Natural killer cell (primary cell): Measurements from ENCODE around the gene MDFI. TPM values are rescaled to one million over a fixed set of nuclear protein-coding genes. Genes with fewer than 3 reads are reported as not detected.

ENCODE experiments used
- ATAC-seq, 3 donors: fragments of 150-1000 bp in 2 of 3; fragments of 200-7000 bp in 1 of 3; cut with Tn5 transposase; 1 replicate in 1 of 3; 2 replicates in 2 of 3; pipeline ENCODE4 v1.10.0; 2021; ENCODE audit warnings: mild to moderate bottlenecking in 2 of 3, moderate library complexity in 2 of 3
- DNase-seq, 2 donors: peaks; one replicate each; pipeline versions ENCODE4 v3.0.0 to v3.0.0-alpha.2; 2013 to 2021; ENCODE audit warnings: mixed read lengths in 1 of 2
- H3K27ac ChIP-seq: one replicate; pipeline ENCODE4 v1.5.1; 2013; ENCODE audit warnings: mild to moderate bottlenecking, low read length
- H3K27me3 ChIP-seq: one replicate; pipeline ENCODE4 v1.6.1; 2013; ENCODE audit warnings: low read length; ENCODE audit not compliant: control insufficient read depth, insufficient read depth
- H3K36me3 ChIP-seq: one replicate; pipeline ENCODE4 v1.6.1; 2013; ENCODE audit warnings: low read length; ENCODE audit not compliant: control insufficient read depth, insufficient read depth
- H3K4me1 ChIP-seq: one replicate; pipeline ENCODE4 v1.6.1; 2013; ENCODE audit warnings: low read length; ENCODE audit not compliant: control insufficient read depth, insufficient read depth
- H3K4me3 ChIP-seq: one replicate; pipeline ENCODE4 v1.5.1; 2013; ENCODE audit warnings: low read length
- H3K9me3 ChIP-seq: one replicate; pipeline ENCODE4 v1.6.1; 2013; ENCODE audit warnings: low read length; ENCODE audit not compliant: control insufficient read depth, insufficient read depth
- H3K27ac Mint-ChIP-seq, 2 donors: one replicate each; pipeline ENCODE4 v1.8.0; 2022; ENCODE audit warnings: mild to moderate bottlenecking in 2 of 2, mixed read lengths in 2 of 2, moderate library complexity in 1 of 2
- H3K27me3 Mint-ChIP-seq, 2 donors: one replicate each; pipeline ENCODE4 v1.8.0; 2022; ENCODE audit warnings: low read depth in 2 of 2, mixed read lengths in 2 of 2
- H3K36me3 Mint-ChIP-seq: one replicate; pipeline ENCODE4 v1.8.0; 2022; ENCODE audit warnings: mixed read lengths
- H3K4me1 Mint-ChIP-seq, 2 donors: one replicate each; pipeline ENCODE4 v1.8.0; 2022; ENCODE audit warnings: mixed read lengths in 2 of 2
- H3K4me3 Mint-ChIP-seq: one replicate; pipeline ENCODE4 v1.8.0; 2022; ENCODE audit warnings: mild to moderate bottlenecking, moderate library complexity, mixed read lengths
- H3K9me3 Mint-ChIP-seq, 2 donors: one replicate each; pipeline ENCODE4 v1.8.0; 2022; ENCODE audit warnings: mixed read lengths in 2 of 2
- CTCF ChIP-seq: fragments of 200-600 bp; IDR thresholded peaks from one replicate; pipeline ENCODE4 v1.8.0; 2022; ENCODE audit warnings: antibody characterized with exemption
- WGBS: methylation state at CpG from one replicate; pipeline ENCODE4 v1.1.7; 2013; ENCODE audit warnings: missing lambda C conversion rate; ENCODE audit not compliant: insufficient coverage; 5-methylcytosine and 5-hydroxymethylcytosine counted together
- intact Hi-C: fragments of 100-400 bp; cut with micrococcal nuclease; formaldehyde crosslinking; loops from one replicate; pipeline ENCODE4 v1.14.2; 2022
- total RNA-seq, 4 donors: library from RNA; stranded (reverse); fragments of 120-200 nt in 1 of 4; gene quantifications; one replicate each; pipeline versions ENCODE4 v1.2.3 to v1.2.4, GENCODE V29; 2013 to 2022

MDFI gene
- total RNA-seq, 3 donors from 2014 or later (not counting 1 experiment from before 2014, with no cell fraction given): not detected

GRCh38 chr6:41700463-41701347 is 62.4 kb downstream of the MDFI start:
- Mint-ChIP-seq H3K4me3 (no peak overlapping the region), H3K4me1 (peaks cover 46 to 62% of the 10 kb centered on the region in 2 donors), H3K27ac (peak overlapping the region; percentile 41 to 82), H3K27me3 (no peaks in the 10 kb centered on the region), H3K9me3 (no peaks in the 10 kb centered on the region), H3K36me3 (no peaks in the 10 kb centered on the region)
- TF ChIP-seq CTCF: no peak
- ATAC-seq (no peak), DNase-seq (no peak)
- Histone ChIP-seq H3K27ac (no peak overlapping the region), H3K27me3 (no peaks in the 10 kb centered on the region), H3K36me3 (no peaks in the 10 kb centered on the region), H3K4me1 (peaks cover 39% of the 10 kb centered on the region), H3K9me3 (no peaks in the 10 kb centered on the region), H3K4me3 (no peak overlapping the region)
- intact Hi-C loops: loop anchor here (10.0 kb wide), 1 partner anchor 464 kb away; no protein-coding TSS in a partner anchor
- 94% methylated on average over 19 of the region's 20 CpGs for WGBS

GRCh38 chr6:41702089-41702745 is 63.9 kb downstream of the MDFI start:
- H3K27me3 ChIP-seq: no peaks in the 10 kb centered on the region
- Mint-ChIP-seq H3K27ac (no peak overlapping the region), H3K4me3 (no peak overlapping the region), H3K9me3 (no peaks in the 10 kb centered on the region), H3K36me3 (no peaks in the 10 kb centered on the region), H3K4me1 (peaks cover 56 to 72% of the 10 kb centered on the region in 2 donors), H3K27me3 (no peaks in the 10 kb centered on the region)
- intact Hi-C loops: loop anchor here (10.0 kb wide), 1 partner anchor 463 kb away; no protein-coding TSS in a partner anchor
- WGBS: 95% methylated on average over 10 of the region's 10 CpGs
- DNase-seq (no peak), ATAC-seq (no peak)
- H3K4me3 ChIP-seq: no peak overlapping the region
- no peaks in the 10 kb centered on the region for H3K9me3 ChIP-seq
- H3K27ac ChIP-seq: no peak overlapping the region
- H3K36me3 ChIP-seq: no peaks in the 10 kb centered on the region
- peaks cover 54% of the 10 kb centered on the region for H3K4me1 ChIP-seq
- TF ChIP-seq CTCF: no peak

GRCh38 chr6:41702771-41703494 is 64.7 kb downstream of the MDFI start:
- no peaks in the 10 kb centered on the region for H3K27me3 ChIP-seq
- Mint-ChIP-seq H3K27ac (no peak overlapping the region), H3K36me3 (no peaks in the 10 kb centered on the region), H3K4me3 (no peak overlapping the region), H3K4me1 (peaks cover 63 to 79% of the 10 kb centered on the region in 2 donors), H3K27me3 (no peaks in the 10 kb centered on the region), H3K9me3 (no peaks in the 10 kb centered on the region)
- ATAC-seq (no peak), DNase-seq (no peak)
- H3K4me1 ChIP-seq: peaks cover 61% of the 10 kb centered on the region
- no peak overlapping the region for H3K4me3 ChIP-seq
- no peak for TF ChIP-seq CTCF
- H3K9me3 ChIP-seq: no peaks in the 10 kb centered on the region
- no peaks in the 10 kb centered on the region for H3K36me3 ChIP-seq
- H3K27ac ChIP-seq: no peak overlapping the region
- WGBS: 96% methylated on average over 14 of the region's 14 CpGs
- intact Hi-C loops: loop anchor here (10.0 kb wide), 1 partner anchor 462 kb away; no protein-coding TSS in a partner anchor

Other genes with a start within 250 kb of the MDFI start
- 10 to 100 TPM; 11.2 to 21.1 (median 14.7) TPM for gene FOXP4, start 92.1 kb upstream of the MDFI start, total RNA-seq
- 10 to 100 TPM; 56.0 to 66.7 (median 66.2) TPM for gene TFEB, start 97.1 kb downstream of the MDFI start, total RNA-seq
- gene PGC, start 108.9 kb downstream of the MDFI start, total RNA-seq: not detected
- 1 to 10 TPM; 4.5 to 5.7 (median 5.4) TPM for gene FRS3, start 141.4 kb downstream of the MDFI start, total RNA-seq
- not detected for gene PRICKLE4, start 142.3 kb downstream of the MDFI start, total RNA-seq
- 100 to 1,000 TPM in 1 of 3 donors, 10 to 100 TPM in 2; 95.0 to 109 (median 96.6) TPM for gene TOMM6, start 149.2 kb downstream of the MDFI start, total RNA-seq